K562 (cell line): ENCODE results near the gene TCF25. TPM values are rescaled to one million over a fixed set of nuclear protein-coding genes. Genes with fewer than 3 reads are reported as not detected.

ENCODE experiments used
- AFF1 ChIP-seq, 2 experiments: fragments of 450-650 bp; IDR thresholded peaks; 2 replicates each; pipeline ENCODE4 v1.6.1; 2018; ENCODE audit warnings: mild to moderate bottlenecking in 2 of 2, low read depth in 1 of 2; ENCODE audit not compliant: partially characterized antibody in 2 of 2
- BRF1 ChIP-seq: IDR thresholded peaks from 3 replicates; pipeline ENCODE4 v1.6.1; 2011; ENCODE audit warnings: borderline replicate concordance, mild to moderate bottlenecking; ENCODE audit not compliant: insufficient read length; ENCODE audit errors: extremely low read depth
- COPS2 ChIP-seq: fragments of 450-650 bp; conservative IDR thresholded peaks from 2 replicates; pipeline ENCODE4 v1.6.1; 2016; ENCODE audit warnings: mild to moderate bottlenecking, moderate library complexity
- CREB3 ChIP-seq: fragments of 450-650 bp; conservative IDR thresholded peaks from 2 replicates; pipeline ENCODE4 v1.6.1; 2016; ENCODE audit warnings: missing genetic modification characterization, low read depth, mild to moderate bottlenecking, missing compliant biosample characterization, moderate library complexity
- CREB5 ChIP-seq: fragments of 250-450 bp; sonication (Bioruptor Pico); IDR thresholded peaks from 2 replicates; pipeline ENCODE4 v1.5.0; 2020; ENCODE audit warnings: mild to moderate bottlenecking
- CSDE1 ChIP-seq, 2 experiments: fragments of 450-650 bp; IDR thresholded peaks; 2 replicates each; pipeline ENCODE4 v1.6.1; 2016; ENCODE audit warnings: mild to moderate bottlenecking in 1 of 2
- GABPB1 ChIP-seq: sonication (generic); formaldehyde crosslinking; IDR thresholded peaks from 2 replicates; pipeline ENCODE4 v1.8.0; 2022; ENCODE audit warnings: mild to moderate bottlenecking, missing genetic modification reagents
- HDAC1 ChIP-seq, 2 experiments: fragments of 450-650 bp; IDR thresholded peaks; 2 replicates each; pipeline ENCODE4 v1.6.1; 2016 to 2017; ENCODE audit warnings: inconsistent platforms in 1 of 2, mild to moderate bottlenecking in 1 of 2, moderate library complexity in 1 of 2
- NONO ChIP-seq, 2 experiments: fragments of 200-400 bp in 1 of 2; fragments of 450-650 bp in 1 of 2; formaldehyde crosslinking in 1 of 2; IDR thresholded peaks; 2 replicates each; pipeline ENCODE4 v1.6.1; 2017; ENCODE audit warnings: low read depth in 2 of 2, mild to moderate bottlenecking in 2 of 2, moderate library complexity in 2 of 2, low read length in 1 of 2
- SETDB1 ChIP-seq: IDR thresholded peaks from one replicate; pipeline ENCODE4 v1.6.1; 2012; ENCODE audit warnings: low read length, control low read depth, inconsistent platforms
- SMAD4 ChIP-seq: fragments of 250-450 bp; sonication (Bioruptor Pico); conservative IDR thresholded peaks from 2 replicates; pipeline ENCODE4 v1.8.0; 2021; ENCODE audit warnings: inconsistent platforms, mild to moderate bottlenecking, moderate library complexity
- SOX6 ChIP-seq: fragments of 450-650 bp; IDR thresholded peaks from 2 replicates; pipeline ENCODE4 v1.6.1; 2014; ENCODE audit warnings: mild to moderate bottlenecking
- TGIF2 ChIP-seq: sonication (generic); formaldehyde crosslinking; IDR thresholded peaks from 2 replicates; pipeline ENCODE4 v1.8.1; 2022; ENCODE audit warnings: mild to moderate bottlenecking, missing genetic modification reagents, moderate library complexity
- UBTF ChIP-seq, 2 experiments: IDR thresholded peaks; 2 replicates each; pipeline ENCODE4 v1.6.1; 2012; ENCODE audit warnings: improper control_type of control experiment in 2 of 2, low read depth in 2 of 2, low read length in 2 of 2, borderline replicate concordance in 1 of 2
- YY1 ChIP-seq, 3 experiments: IDR thresholded peaks; 2 replicates each; pipeline ENCODE4 v1.6.1; 2011; ENCODE audit warnings: low read length in 2 of 3, mild to moderate bottlenecking in 2 of 3, moderate library complexity in 2 of 3, borderline replicate concordance in 1 of 3, control low read depth in 1 of 3, low read depth in 1 of 3; ENCODE audit not compliant: insufficient read depth in 3 of 3, insufficient replicate concordance in 2 of 3, control insufficient read depth in 1 of 3, insufficient read length in 1 of 3; ENCODE audit errors: extremely low read depth in 1 of 3
- ZNF24 ChIP-seq: fragments of 450-650 bp; IDR thresholded peaks from 2 replicates; pipeline ENCODE4 v1.6.1; 2016
- ZNF589 ChIP-seq: fragments of 200-800 bp; sonication (Bioruptor generic); IDR thresholded peaks from 2 replicates; pipeline ENCODE4 v1.6.1; 2016; ENCODE audit warnings: low read depth, missing genetic modification characterization, missing compliant biosample characterization
- ZZZ3 ChIP-seq: fragments of 450-650 bp; IDR thresholded peaks from 2 replicates; pipeline ENCODE4 v1.6.1; 2016; ENCODE audit warnings: antibody characterized with exemption, mild to moderate bottlenecking, moderate library complexity
- polyA plus RNA-seq, 8 experiments: library from polyadenylated mRNA; depleted of rRNA in 4 of 8; stranded (reverse) in 5 of 8; unstranded in 3 of 8; fragments of >200 nt; fragmentation: Nextera tagmentation in 2 of 8; fragmentation: Illumina TruSeq in 1 of 8; extraction: Ambion mirVana in 2 of 8; extraction: Trizol in 1 of 8; gene quantifications; 2 replicates each; pipeline versions ENCODE4 v1.2.1 to v1.2.3, GENCODE V29; 2011 to 2014; ENCODE audit warnings: inconsistent platforms in 1 of 8, missing spikeins in 1 of 8
- total RNA-seq, 7 experiments: library from RNA; depleted of rRNA in 6 of 7; stranded (reverse); fragments of >200 nt in 6 of 7; fragmentation: Illumina TruSeq in 2 of 7; extraction: Trizol in 2 of 7; gene quantifications; 2 replicates each; pipeline versions ENCODE4 v1.2.1 to v1.2.3, GENCODE V29; 2011 to 2021; ENCODE audit warnings: low replicate concordance in 1 of 7

Gene TCF25
- total and polyA plus RNA-seq, 9 of the 15 experiments (the other 6 are each of a cell fraction or from before 2014, with no cell fraction given), result 9.0 to 154 (median 83.8) TPM

GRCh38 chr16:89828199-89828869, 45.1 kb upstream of the TCF25 start, which contains the start of gene SPIRE2 (continued):
- TF ChIP-seq UBTF (IDR thresholded peaks at IDR 0.05; ENCODE audit: borderline replicate concordance in 1 of 2, low read depth in 2 of 2, low read length in 2 of 2) (peak; percentile 97 to 99), GABPB1 (CRISPR knock-in tag) (0 out of 2 replicates have a peak, but pooled peaks have one; percentile 27), COPS2 (no peak), ZNF589 (CRISPR knock-in tag) (peak; percentile 69; the same call in 1 of the 2 replicates), CREB5 (CRISPR knock-in tag) (no peak), ZNF24 (peak; percentile 55; the same call in 1 of the 2 replicates), SMAD4 (CRISPR knock-in tag) (peak; percentile 92), YY1 (IDR thresholded peaks at IDR 0.05; ENCODE audit: borderline replicate concordance in 1 of 3, control insufficient read depth in 1 of 3, extremely low read depth in 1 of 3, insufficient read depth in 3 of 3, insufficient read length in 1 of 3, insufficient replicate concordance in 2 of 3, low read depth in 1 of 3, low read length in 2 of 3) (peak in 2 of 3 experiments; percentile 53 to 59), NONO (IDR thresholded peaks at IDR 0.05; ENCODE audit: low read depth in 2 of 2, low read length in 1 of 2) (peak in 1 of 2 experiments; percentile 91; a peak in 2 of 4 replicates), SOX6 (no peak), CSDE1 (IDR thresholded peaks at IDR 0.05) (no peak), SETDB1 (no peak), TGIF2 (CRISPR knock-in tag) (no peak), CREB3 (tag) (no peak), BRF1 (no peak), AFF1 (IDR thresholded peaks at IDR 0.05; ENCODE audit: low read depth in 1 of 2, partially characterized antibody in 2 of 2) (no peak), ZZZ3 (no peak), HDAC1 (IDR thresholded peaks at IDR 0.05) (0 out of 4 replicates have a peak, but pooled peaks of 1 of the 2 experiments have one; percentile 12)
